Measurements from ENCODE around the gene DPM1. TPM values are rescaled to one million over a fixed set of nuclear protein-coding genes. Genes with fewer than 3 reads are reported as not detected.

DPM1 gene
- total and polyA plus RNA-seq, 2 donors from 2014 or later, result 32.4 to 53.2 TPM

GRCh38 chr20:51001430-51002265 is 43.3 kb upstream of the DPM1 start:
- no peak for TF ChIP-seq CTCF (IDR thresholded peaks at IDR 0.05; ENCODE audit: borderline replicate concordance, extremely low read depth, insufficient read depth)
- FAIRE-seq (no peak), DNase-seq (no peak)
- intact Hi-C loops (cut with DNase I), result no loop called here
- H3K27me3 ChIP-seq (ENCODE audit: control insufficient read depth, insufficient read depth, low read length), result no peaks in the 10 kb centered on the region
- no peaks in the 10 kb centered on the region for H3K4me1 ChIP-seq (ENCODE audit: control insufficient read depth in 2 of 3, insufficient read depth in 2 of 3, low read depth in 1 of 3, low read length in 3 of 3)
- H3K36me3 ChIP-seq (ENCODE audit: control insufficient read depth in 2 of 3, insufficient read depth in 3 of 3, low read length in 3 of 3), result no peaks in the 10 kb centered on the region
- H3K27ac ChIP-seq (ENCODE audit: low read depth in 2 of 2, low read length in 2 of 2), result no peak overlapping the region
- H3K9ac ChIP-seq (ENCODE audit: low read length in 3 of 3), result no peak overlapping the region
- no peaks in the 10 kb centered on the region for H3K9me3 ChIP-seq (ENCODE audit: control insufficient read depth in 2 of 3, insufficient read depth in 1 of 3, low read length in 3 of 3)
- H3K4me3 ChIP-seq (ENCODE audit: low read length in 3 of 3), result no peak overlapping the region

- Histone ChIP-seq H3K9ac (ENCODE audit: low read length in 3 of 3) (no peak overlapping the region), H3K9me3 (ENCODE audit: control insufficient read depth in 2 of 3, insufficient read depth in 1 of 3, low read length in 3 of 3) (no peaks in the 10 kb centered on the region), H3K27me3 (ENCODE audit: control insufficient read depth, insufficient read depth, low read length) (no peaks in the 10 kb centered on the region), H3K36me3 (ENCODE audit: control insufficient read depth in 2 of 3, insufficient read depth in 3 of 3, low read length in 3 of 3) (no peaks in the 10 kb centered on the region), H3K27ac (ENCODE audit: low read depth in 2 of 2, low read length in 2 of 2) (no peak overlapping the region), H3K4me3 (ENCODE audit: low read length in 3 of 3) (no peak overlapping the region), H3K4me1 (ENCODE audit: control insufficient read depth in 2 of 3, insufficient read depth in 2 of 3, low read depth in 1 of 3, low read length in 3 of 3) (no peaks in the 10 kb centered on the region)
- intact Hi-C loops (cut with DNase I), result no loop called here
- no peak for FAIRE-seq
- no peak for DNase-seq
- no peak for TF ChIP-seq CTCF (IDR thresholded peaks at IDR 0.05; ENCODE audit: borderline replicate concordance, extremely low read depth, insufficient read depth)
Observed at GRCh38 chr20:50999355-50999754, 41.0 kb upstream of the DPM1 start.

GRCh38 chr20:50996901-50997865 is 38.9 kb upstream of the DPM1 start:
- TF ChIP-seq CTCF (IDR thresholded peaks at IDR 0.05; ENCODE audit: borderline replicate concordance, extremely low read depth, insufficient read depth), result no peak
- no peak overlapping the region for H3K27ac ChIP-seq (ENCODE audit: low read depth in 2 of 2, low read length in 2 of 2)
- H3K9me3 ChIP-seq (ENCODE audit: control insufficient read depth in 2 of 3, insufficient read depth in 1 of 3, low read length in 3 of 3), result no peaks in the 10 kb centered on the region
- peak in 3 of 5 donors; percentile 50 to 77 (median 61) for DNase-seq
- intact Hi-C loops (cut with DNase I), result no loop called here
- no peaks in the 10 kb centered on the region for H3K4me1 ChIP-seq (ENCODE audit: control insufficient read depth in 2 of 3, insufficient read depth in 2 of 3, low read depth in 1 of 3, low read length in 3 of 3)
- no peak for FAIRE-seq
- H3K9ac ChIP-seq (ENCODE audit: low read length in 3 of 3), result no peak overlapping the region
- no peaks in the 10 kb centered on the region for H3K27me3 ChIP-seq (ENCODE audit: control insufficient read depth, insufficient read depth, low read length)
- H3K36me3 ChIP-seq (ENCODE audit: control insufficient read depth in 2 of 3, insufficient read depth in 3 of 3, low read length in 3 of 3), result no peaks in the 10 kb centered on the region
- no peak overlapping the region for H3K4me3 ChIP-seq (ENCODE audit: low read length in 3 of 3)

Data from kidney (tissue), 14 donors.